GM19025 (cell line): ENCODE measurements around the gene VPS11.
"Not testable (repeated sequence)": the region's sequence is repeated elsewhere in the genome, so short reads cannot be mapped to it uniquely, and the experiment has no call there.

ENCODE experiments used
- ATAC-seq: cut with Tn5 transposase; IDR thresholded peaks from one replicate; pipeline ENCODE4 v1.9.1; 2021; ENCODE audit warnings: mild to moderate bottlenecking, low read depth, moderate library complexity; ENCODE audit not compliant: unreplicated experiment

Gene VPS11

GRCh38 chr11:119067371-119068222 is at the start of gene VPS11:
VPS11 (plus strand) TSS chr11:119067818; CDS start chr11:119067824, 6 bp downstream.
- peak; percentile 94 for ATAC-seq

DNA sequence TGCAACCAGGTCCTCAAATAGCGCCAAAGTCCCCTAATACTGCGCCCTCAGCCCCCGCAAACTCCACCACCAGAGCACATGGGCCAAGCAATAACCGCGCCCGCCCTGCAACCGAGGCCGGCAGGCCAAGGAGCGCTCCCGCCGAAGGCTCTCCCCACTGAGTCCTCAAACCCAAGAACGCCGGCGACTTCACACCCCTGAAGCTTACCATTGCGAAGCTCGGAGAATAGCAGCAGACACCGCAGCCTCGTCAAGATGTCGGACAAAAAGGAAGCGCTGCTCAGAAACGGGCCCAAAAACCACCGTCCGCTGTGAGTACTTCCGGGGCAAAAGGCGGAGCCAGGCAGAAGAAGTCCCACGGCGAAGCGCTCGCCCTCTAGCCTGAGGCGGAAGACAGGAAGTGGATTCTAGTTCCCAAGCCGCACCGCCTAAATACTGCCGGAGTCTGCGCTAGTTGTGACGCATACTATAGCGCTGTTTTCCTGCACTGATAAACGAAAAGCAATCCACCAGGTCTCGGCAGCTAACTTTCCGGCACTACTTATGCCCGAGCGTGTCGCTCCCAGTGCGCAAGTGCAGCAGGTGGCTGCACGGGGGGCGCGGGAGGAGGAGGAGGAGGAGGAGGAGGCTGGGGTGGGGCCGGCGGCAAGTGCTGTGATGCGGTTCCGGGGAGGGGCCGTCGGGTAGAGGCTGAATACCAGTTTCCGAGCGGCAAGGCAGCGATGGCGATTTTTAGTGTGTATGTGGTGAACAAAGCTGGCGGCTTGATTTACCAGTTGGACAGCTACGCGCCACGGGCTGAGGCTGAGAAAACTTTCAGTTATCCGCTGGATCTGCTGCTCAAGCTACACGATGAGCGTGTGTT is 49.3 kb upstream of the VPS11 start, which contains the start of the genes RPS25 and TRAPPC4:
TSS of gene RPS25 (minus strand) at position 270 of the 865 bp plus-strand sequence. CDS start at position 211, 59 bp downstream.
TSS of gene TRAPPC4 (plus strand) at position 693 of the 865 bp plus-strand sequence. CDS start at position 723, 30 bp downstream.
- peak; percentile 86 for ATAC-seq

DNA sequence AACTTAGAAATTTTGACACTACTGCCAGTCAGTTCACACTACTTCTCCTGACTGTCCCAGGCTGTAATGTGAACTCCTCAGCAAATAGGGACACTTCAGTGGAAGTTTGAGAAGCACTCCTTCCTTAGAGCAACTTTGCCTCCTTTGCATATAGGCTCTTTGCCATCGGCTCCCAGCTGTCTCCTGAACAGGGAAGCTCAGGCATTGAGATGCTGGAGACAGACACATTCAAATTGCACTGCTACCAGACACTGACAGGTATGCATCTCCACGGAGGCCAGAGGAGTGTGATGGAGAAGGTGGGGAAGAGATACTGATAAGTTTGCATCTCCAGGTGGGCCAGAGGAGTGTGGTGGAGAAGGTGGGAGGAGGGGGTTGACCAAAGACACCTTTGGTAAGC is 47.6 kb upstream of the VPS11 start:
- no peak for ATAC-seq

GRCh38 chr11:119021631-119022030 is 46.0 kb upstream of the VPS11 start:
- no peak for ATAC-seq

GRCh38 chr11:119023741-119024140 is 43.9 kb upstream of the VPS11 start:
- no peak for ATAC-seq

DNA sequence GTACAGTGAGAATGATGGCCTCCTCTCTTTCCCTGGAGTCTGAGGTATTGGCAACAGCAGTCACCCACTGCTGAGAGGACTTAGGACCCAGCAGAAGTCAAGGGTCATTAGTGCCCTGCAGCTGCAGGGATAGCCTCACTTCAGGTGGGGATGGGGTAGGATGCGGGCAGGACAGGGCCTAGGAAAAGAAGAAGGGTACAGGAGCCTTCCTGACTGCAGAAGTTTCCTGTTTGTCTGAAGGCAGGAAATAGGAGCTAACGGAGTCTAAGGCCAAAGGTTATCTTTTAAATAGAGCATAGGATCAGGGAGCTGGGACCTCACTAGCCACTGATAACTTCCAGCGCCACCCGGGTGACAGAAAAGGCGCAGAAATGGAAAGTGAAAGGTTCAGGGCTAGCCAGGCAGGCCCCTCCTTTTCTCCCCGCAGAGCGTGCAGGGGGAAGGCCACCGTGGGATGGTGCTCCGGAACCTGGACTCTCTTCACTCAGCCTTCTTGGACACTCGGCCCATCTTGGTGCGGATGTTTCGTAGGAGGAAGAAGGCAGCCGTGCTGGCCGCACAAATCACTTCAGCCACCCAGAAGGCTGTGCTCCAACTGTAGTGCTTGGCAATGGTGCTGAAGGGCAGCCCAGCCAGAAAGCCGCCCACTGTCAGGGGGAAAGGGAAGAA is 43.1 kb upstream of the VPS11 start:
- no peak for ATAC-seq

- no peak for ATAC-seq
Observed at GRCh38 chr11:119025099-119025473, 42.5 kb upstream of the VPS11 start.

- ATAC-seq, result no peak
Observed at GRCh38 chr11:119025541-119025940, 42.1 kb upstream of the VPS11 start.

- ATAC-seq, result no peak
Observed at GRCh38 chr11:119025978-119026766, 41.4 kb upstream of the VPS11 start.

DNA sequence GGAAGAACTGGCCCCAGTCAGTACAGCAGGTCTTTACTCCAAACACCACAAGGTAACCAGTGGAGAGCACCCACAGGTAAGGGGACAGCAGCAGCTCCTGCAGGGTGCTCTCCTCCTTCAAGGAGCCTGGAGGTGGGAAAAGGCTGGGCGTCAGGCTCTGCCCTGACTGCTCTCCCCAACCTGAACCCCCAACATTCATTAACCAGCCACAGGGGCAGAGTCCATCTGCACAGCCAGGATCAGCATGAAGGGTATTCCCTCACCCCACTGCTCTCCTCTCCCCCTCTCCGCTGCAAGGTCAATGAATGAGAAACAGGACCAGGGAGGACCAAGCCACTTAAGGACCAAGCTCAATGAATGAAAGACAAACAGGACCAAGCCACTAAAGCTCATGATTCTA is 40.6 kb upstream of the VPS11 start:
- no peak for ATAC-seq

GRCh38 chr11:119027561-119028345 is 39.9 kb upstream of the VPS11 start:
- no peak for ATAC-seq

DNA sequence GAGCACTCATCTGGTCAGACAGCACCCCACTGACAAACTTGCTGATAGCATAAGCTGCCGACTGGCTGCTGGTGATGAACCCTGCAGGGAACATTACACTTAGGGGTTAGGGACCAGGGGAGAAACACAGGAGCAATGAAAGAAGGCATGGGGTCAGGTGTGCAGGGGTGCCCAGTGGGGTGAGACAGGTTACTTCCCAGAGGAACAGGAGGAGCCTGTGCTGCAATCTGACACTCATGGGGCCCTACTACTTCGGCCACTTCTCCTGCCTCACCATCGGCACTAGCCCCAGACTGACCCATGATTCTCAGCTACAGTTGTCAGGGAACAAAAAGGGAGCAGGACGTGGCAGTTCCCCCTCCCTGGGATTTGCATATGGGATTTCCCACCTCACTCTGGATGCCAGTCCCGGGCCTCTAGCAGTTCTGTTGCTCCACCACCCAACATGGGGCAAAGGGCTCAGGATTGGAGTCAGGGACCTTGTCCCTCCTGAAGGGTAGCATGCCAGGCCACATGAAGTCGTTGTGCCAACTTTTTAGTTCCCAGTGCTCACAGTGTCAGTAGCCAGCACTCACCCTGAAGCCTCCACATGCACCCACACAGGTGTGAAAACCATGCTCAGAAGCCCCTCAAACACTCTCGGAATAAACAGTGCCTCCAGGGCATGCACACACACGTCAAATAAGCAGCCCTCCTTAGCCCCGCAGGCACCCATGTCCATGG is 39.1 kb upstream of the VPS11 start:
- ATAC-seq, result no peak

DNA sequence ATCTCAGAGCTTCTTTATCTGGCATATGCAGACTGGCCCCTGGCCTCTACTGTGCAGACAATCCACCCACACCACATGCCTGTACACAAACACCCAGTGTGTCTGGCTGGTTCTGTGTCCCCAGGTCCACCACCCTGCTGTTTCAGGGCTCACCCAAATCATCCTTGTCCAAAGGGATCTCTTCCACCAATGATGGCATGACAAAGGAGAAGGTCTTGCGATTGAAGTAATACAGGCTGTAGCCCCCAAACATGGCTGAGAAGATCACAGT is 38.6 kb upstream of the VPS11 start:
- no peak for ATAC-seq

DNA sequence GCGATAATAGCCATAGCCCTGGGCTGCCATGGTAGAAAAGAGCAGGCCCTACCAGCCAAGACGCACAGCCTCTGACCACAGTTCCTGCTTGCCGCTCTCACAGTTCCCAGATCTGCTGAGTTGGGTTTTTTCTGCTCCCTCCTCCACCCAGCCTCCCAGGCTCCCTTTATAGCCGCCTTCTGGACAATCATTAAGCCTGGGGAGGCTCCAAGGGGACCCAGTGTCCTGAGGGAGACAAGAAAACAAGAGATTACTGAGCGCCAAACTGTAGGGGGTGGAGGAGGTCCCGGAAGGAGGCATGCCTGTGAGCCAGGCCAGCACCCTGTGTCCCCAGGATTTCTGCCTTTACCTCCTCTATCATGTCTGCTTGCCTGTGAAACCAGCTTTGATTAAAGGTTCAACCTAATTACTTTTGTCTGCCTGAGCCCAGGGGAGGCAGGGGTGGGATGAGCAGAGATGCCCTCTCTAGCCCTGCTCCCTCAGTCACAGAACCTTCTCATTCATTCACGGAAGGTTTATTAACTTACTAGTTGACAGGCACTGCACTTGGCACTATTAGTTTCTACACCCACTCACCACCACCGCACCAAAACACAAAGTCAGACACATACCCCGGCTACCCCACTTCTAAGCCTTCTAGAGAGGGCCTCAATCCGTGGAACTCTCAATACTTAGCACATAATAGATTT is 38.1 kb upstream of the VPS11 start:
- ATAC-seq, result no peak

- no peak for ATAC-seq
Observed at GRCh38 chr11:119030029-119030328, 37.6 kb upstream of the VPS11 start.

DNA sequence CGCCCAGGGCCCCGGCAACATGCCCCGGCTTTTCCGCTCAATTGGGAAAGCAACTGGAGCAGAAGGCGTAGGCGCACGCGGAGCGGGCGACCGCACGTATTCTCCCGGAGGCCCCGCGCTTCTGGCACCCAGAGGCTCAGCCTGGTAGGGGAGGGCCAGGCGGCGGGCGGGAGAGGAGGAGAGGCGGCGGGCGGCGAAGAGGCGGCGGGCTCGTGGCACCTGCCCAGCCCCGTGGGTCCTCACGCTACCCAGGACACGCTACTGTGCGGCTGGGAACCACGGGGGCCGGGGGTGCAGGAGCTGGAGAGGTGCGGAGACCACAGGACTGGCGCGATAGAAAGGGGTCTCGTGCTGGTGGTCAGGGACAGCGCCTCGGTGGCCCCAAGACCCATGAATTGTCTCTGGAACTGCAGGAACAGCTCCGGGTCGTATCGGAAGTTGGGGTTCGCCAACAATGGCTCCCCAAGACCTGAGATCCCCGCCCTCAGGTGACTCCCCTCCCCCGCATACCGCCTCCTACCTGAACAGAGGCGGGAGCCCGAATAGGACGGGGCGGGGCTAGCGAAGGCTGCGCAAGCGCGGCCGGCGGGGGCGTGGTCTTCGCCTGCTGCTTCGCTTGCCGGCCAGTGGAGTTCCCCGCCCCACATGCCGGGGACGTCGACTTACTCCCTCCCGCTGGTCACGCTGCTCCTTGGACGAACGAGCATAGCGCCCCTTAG is 37.1 kb upstream of the VPS11 start, which contains the start of gene SLC37A4:
TSS of gene SLC37A4 (minus strand) at position 549 of the 719 bp plus-strand sequence.
- peak; percentile 84 for ATAC-seq

GRCh38 chr11:119031912-119032280 is 35.7 kb upstream of the VPS11 start:
- ATAC-seq, result no peak

DNA sequence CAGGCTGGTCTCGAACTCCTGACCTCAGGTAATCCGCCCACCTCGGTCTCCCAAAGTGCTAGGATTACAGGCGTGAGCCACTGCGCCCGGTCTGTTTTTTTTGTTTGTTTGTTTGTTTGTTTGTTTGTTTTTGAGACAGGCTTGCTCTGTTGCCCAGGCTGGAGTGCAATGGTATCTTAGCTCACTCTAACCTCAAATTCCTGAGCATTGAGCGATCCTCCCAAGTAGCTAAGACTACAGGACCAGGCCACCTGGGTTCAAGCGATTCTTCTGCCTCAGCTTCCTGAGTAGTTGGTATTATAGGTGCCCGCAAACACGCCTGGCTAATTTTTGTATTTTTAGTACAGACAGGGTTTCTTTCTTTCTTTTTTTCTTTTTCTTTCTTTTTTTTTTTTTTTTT is 34.2 kb upstream of the VPS11 start:
- ATAC-seq, result not testable (repeated sequence)
